PC-3 (cell line): ENCODE results near the gene TMEM132D.

Experiments
- CTCF ChIP-seq: fragments of 300-600 bp; sonication (generic); conservative IDR thresholded peaks from 2 replicates; pipeline ENCODE4 v1.5.1; 2017; ENCODE audit warnings: antibody characterized with exemption, low read depth, mild to moderate bottlenecking, low read length
- EZH2 ChIP-seq: fragments of 300-600 bp; sonication (generic); IDR thresholded peaks from one replicate; pipeline ENCODE4 v1.6.1; 2017; ENCODE audit warnings: antibody characterized with exemption, mild to moderate bottlenecking, low read length; ENCODE audit not compliant: unreplicated experiment

DNA sequence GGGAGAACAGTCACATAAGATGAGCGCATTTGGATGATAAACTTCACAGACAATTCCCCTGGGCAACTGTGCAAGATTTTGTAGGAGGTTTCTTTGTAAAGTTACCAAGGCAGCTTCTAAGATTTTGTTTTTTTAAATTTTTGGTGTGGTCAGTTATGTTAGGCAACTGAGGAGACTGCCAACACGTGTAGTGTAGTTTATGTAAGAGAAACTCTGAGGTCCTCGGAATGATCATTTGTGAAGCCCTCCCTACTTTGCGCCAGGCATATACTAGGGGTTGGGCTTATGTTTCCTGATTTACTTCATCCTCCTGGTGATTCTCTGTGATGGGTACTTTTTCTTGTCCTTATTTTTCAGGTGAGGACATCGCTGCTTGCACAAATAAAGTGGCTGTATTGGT lies 433.6 kb downstream of the TMEM132D start:
- no peak for TF ChIP-seq CTCF
- TF ChIP-seq EZH2 = no peak
